SH-SY5Y (cell line): Measurements from ENCODE around the gene BTLA.

Experiments used
- GATA2 ChIP-seq: IDR thresholded peaks from 2 replicates; pipeline ENCODE4 v1.6.1; 2011; ENCODE audit warnings: mild to moderate bottlenecking, low read depth, low read length
- GATA3 ChIP-seq: IDR thresholded peaks from 2 replicates; pipeline ENCODE4 v1.6.1; 2011; ENCODE audit warnings: low read depth, mild to moderate bottlenecking, low read length, moderate library complexity

GRCh38 chr3:112456147-112456546 lies 43.1 kb downstream of the BTLA start:
- TF ChIP-seq GATA2 (no peak), GATA3 (no peak)
